GM12891 (cell line): ENCODE data around the gene TPD52L2.
"Not testable (repeated sequence)": the region's sequence is repeated elsewhere in the genome, so short reads cannot be mapped to it uniquely, and the experiment has no call there.

Experiments
- DNase-seq: peaks from one replicate; pipeline ENCODE4 v3.0.0; 2011; ENCODE audit warnings: low spot score; ENCODE audit not compliant: insufficient read length
- FAIRE-seq: peaks from 2 replicates; lab custom pipeline; 2011; peaks lifted over from hg19 to GRCh38; lab: Jason Lieb, UNC
- PAX5 ChIP-seq: IDR thresholded peaks from 2 replicates; pipeline ENCODE4 v1.6.1; 2011; ENCODE audit warnings: low read length, moderate library complexity, mild to moderate bottlenecking; ENCODE audit not compliant: insufficient read depth, severe bottlenecking
- POLR2A ChIP-seq: IDR thresholded peaks from 2 replicates; pipeline ENCODE4 v1.6.1; 2011; ENCODE audit warnings: low read depth, low read length, control low read depth
- POLR2AphosphoS5 ChIP-seq: IDR thresholded peaks from 2 replicates; pipeline ENCODE4 v1.6.1; 2011; ENCODE audit warnings: low read depth, low read length, control low read depth
- POU2F2 ChIP-seq: IDR thresholded peaks from 2 replicates; pipeline ENCODE4 v1.6.1; 2011; ENCODE audit warnings: low read depth, mild to moderate bottlenecking, control low read depth, low read length, moderate library complexity
- SPI1 ChIP-seq: IDR thresholded peaks from 2 replicates; pipeline ENCODE4 v1.6.1; 2011; ENCODE audit warnings: low read depth, low read length, control low read depth
- TAF1 ChIP-seq: IDR thresholded peaks from 2 replicates; pipeline ENCODE4 v1.6.1; 2011; ENCODE audit warnings: low read depth, low read length, control low read depth

The TPD52L2 gene

DNA sequence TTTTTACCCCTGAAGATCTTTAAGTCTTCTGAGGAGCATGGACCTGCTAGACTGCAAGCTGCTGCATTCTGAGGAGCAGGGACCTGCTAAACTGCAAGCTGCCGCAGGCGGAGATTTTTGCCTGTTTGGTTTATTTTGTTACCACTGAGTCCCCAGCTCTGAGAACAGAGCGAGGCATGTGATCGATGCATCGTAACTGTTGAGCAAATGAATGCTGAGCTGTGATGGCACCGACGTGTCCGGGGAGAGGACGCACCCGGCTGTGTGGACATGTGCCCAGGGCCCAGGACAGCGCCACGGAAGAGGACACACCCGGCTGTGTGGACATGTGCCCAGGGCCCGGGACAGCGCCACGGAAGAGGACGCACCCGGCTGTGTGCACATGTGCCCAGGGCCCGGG, 54.1 kb downstream of the TPD52L2 start:
- DNase-seq (no peak), FAIRE-seq (peak; percentile 35)
- TF ChIP-seq POU2F2 (no peak), SPI1 (no peak), POLR2A (no peak), TAF1 (no peak), POLR2AphosphoS5 (no peak), PAX5 (no peak)

DNA sequence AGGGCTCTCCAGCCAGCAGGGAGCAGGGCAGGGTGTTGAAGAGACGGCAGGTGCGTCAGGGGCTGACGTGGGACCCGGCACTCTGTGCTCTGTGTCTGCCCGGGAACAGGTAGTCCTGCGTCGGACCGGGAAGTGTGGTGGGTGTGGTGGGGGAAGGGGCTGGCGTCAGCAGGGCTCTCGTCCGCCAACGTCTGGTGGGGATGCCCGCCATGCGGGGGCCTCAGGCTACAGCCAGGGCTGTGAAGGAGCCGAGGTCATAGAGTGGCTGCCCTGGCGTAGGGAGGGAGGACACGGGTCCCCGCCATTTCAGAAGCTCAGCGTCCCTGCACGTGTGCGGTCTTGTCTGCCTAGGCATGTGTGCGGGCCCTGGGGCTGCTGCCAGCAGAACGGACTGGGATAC, 55.2 kb downstream of the TPD52L2 start:
- DNase-seq: no peak
- FAIRE-seq: no peak
- TF ChIP-seq POLR2AphosphoS5: no peak

DNA sequence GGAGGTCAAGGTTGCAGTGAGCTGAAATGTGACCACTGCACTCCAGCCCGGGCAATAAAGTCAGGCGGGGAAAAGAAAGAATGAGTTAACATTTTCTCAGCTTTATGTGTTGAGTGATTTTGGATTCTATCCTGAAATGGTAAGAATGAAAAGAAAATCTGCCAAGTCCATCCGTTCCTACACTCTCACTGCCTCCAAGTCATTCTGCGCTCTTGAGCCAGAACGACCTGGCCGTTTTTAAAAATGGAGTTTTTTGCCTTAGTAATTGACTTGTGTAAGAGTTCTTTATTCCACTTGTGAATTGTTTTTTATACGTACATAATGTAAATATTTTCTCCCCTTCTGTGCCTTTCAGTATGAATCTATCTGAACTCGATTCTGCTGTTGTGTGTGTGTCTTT, 58.6 kb downstream of the TPD52L2 start:
- no peak for TF ChIP-seq SPI1
- TF ChIP-seq POLR2A: no peak
- TF ChIP-seq POLR2AphosphoS5: no peak
- no peak for TF ChIP-seq PAX5
- TF ChIP-seq POU2F2: no peak
- DNase-seq: no peak
- FAIRE-seq: no peak

DNA sequence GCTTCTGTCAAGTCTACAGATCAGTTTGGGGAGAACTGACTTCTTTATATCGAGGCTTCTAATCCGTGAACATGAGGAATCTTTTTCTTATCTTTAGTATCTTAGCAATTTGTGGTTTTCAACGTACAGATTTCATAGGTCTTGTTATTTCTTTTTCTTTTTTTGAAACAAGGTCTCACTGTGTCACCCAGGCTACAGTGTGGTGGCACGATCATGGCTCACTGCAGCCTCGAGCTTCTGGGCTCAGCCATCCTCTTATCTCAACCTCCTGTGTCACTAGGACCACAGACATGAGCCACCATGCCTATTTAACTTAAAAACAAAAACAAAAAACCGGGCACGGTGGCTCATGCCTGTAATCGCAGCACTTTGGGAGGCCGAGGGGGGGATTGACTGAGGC, 59.2 kb downstream of the TPD52L2 start:
- no peak for TF ChIP-seq POLR2A
- TF ChIP-seq SPI1: no peak
- TF ChIP-seq PAX5: no peak
- no peak for TF ChIP-seq TAF1
- DNase-seq (no peak), FAIRE-seq (no peak)

DNA sequence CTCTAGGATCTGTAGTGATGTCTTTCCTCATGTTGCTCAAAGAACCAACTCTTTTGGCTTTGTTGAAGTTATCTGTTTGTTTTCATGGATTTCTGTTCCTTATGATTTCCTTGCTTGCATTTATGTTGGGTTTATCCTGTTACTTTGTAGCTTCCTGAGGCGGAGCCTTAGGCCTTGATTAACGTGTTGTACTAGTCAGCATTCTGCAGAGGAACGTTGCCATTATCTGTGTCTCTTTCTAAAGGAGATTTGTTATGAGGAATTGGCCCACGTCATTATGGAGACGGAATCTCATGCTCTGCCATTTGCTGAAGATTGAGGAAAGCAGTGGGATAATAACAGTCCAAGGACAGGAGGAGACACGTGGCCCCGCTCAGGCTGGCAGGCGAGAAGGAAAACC, 61.2 kb downstream of the TPD52L2 start:
- TF ChIP-seq POLR2A: no peak
- TF ChIP-seq TAF1: no peak
- DNase-seq (no peak), FAIRE-seq (no peak)

DNA sequence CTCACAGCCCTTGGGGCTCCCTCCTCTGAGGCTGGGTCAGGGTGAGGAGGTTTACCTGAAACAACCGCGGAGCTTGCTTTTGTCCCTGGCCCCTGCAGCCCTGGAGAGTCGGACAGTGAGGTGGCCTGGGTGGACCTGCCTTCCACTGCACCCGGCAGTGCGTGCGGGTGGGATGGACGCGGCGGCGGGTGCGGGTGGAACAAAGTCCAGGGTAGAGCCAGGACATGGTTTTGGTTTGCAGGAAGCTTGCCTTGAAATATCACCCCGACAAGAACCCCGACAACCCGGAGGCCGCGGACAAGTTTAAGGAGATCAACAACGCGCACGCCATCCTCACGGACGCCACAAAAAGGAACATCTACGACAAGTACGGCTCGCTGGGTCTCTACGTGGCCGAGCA, 64.0 kb downstream of the TPD52L2 start:
- DNase-seq (no peak), FAIRE-seq (no peak)
- TF ChIP-seq POLR2A (no peak), PAX5 (no peak), POU2F2 (no peak), SPI1 (no peak), TAF1 (no peak), POLR2AphosphoS5 (no peak)

DNA sequence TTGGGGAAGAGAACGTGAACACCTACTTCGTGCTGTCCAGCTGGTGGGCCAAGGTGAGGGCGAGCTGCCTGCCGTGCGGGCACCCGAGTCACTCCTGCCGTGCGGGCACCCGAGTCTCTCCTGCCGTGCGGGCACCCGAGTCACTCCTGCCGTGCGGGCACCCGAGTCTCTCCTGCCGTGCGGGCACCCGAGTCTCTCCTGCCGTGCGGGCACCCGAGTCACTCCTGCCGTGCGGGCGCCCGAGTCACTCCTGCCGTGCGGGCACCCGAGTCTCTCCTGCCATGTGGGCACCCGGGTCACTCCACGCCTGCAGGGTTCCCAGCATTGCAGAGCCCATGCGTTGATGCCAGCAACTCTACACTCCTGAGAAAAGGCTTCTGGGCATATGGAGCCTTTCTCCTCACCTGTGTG, 64.4 kb downstream of the TPD52L2 start:
- not testable (repeated sequence) for FAIRE-seq, DNase-seq

DNA sequence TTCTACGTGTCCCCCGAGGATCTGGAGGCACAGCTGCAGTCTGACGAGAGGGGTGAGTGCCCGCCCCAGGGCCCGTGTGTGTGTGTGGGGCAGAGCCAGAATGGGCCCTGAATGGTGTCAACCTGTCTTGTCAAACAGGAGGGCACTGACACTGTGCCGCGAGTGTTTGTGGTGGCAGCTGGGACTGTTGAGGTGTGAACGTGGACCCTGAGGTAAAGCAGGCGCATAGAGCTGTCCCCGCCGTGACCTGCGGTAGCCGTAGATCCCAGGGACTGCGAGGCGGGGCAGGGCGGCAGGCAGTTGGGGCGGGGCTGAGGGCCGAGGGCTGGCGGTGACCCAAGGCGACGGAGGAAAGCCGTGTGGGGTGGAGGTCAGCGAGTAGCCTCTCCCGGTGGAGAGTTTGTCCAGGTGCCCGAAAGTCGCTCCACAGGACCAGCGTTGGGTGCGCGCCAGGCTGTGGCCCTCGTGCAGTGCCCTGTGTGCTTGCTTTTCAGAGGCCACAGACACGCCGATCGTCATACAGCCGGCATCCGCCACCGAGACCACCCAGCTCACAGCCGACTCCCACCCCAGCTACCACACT, 66.0 kb downstream of the TPD52L2 start:
- FAIRE-seq: no peak
- TF ChIP-seq POLR2AphosphoS5: no peak
- TF ChIP-seq PAX5: no peak
- TF ChIP-seq POU2F2: no peak
- no peak for TF ChIP-seq SPI1
- no peak for TF ChIP-seq POLR2A
- no peak for TF ChIP-seq TAF1
- no peak for DNase-seq

DNA sequence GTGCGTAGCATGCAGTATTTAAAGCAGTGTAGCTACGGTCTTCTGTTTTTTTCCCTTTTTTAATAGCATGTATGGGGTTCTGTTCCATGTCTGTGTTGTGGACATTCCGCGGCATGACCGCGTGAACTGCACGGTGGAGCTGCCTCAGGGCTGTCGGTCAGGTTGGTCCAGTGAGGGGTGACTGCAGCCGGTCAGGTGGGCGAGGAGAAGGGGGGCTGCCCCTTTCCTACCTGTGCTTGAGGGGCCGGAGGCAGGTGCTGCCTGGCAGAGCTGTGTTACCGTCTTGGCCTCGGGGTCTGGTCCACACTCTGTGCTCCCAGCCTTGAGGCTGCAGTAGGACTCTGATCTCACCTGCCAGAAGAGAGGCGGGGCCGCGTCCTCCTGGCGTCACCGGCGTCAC, 66.7 kb downstream of the TPD52L2 start:
- no peak for FAIRE-seq
- DNase-seq: no peak
- TF ChIP-seq POU2F2 (no peak), POLR2AphosphoS5 (no peak), POLR2A (no peak), TAF1 (no peak), PAX5 (no peak), SPI1 (no peak)

DNA sequence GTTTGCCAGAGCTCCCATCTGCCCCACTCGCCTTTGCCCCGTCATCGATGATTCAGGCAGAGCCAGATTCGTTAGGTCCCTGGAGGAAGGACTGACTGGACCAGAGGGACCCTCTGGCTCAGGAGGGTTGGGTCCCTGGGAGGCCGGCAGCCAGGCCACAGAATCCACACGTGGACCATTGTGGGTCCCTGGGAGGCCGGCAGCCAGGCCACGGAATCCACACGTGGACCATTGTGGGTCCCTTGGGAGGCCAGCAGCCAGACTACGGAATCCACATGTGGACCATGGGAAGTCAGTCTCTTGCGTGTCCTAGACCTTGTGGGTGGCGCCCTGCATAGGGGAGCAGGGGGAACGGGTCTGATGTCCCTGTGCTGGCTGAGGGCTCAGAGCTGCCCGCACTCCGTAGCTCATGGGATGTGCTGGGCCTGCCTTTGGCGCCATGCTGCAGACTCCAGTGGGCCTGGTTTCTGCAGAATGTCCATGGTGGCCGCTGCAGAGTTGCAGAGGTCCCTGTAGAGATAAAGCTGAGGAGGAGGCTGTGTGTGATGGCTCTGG, 67.6 kb downstream of the TPD52L2 start:
- FAIRE-seq (no peak), DNase-seq (no peak)
- TF ChIP-seq TAF1 (no peak), SPI1 (no peak), POLR2A (no peak), PAX5 (no peak), POLR2AphosphoS5 (no peak), POU2F2 (no peak)
